Measurements from ENCODE around the gene POLE.
"Not testable (repeated sequence)": the region's sequence is repeated elsewhere in the genome, so short reads cannot be mapped to it uniquely, and the experiment has no call there.

POLE gene

GRCh38 chr12:132610866-132611602 is 76.1 kb downstream of the POLE start:
- DNase-seq = no peak

DNA sequence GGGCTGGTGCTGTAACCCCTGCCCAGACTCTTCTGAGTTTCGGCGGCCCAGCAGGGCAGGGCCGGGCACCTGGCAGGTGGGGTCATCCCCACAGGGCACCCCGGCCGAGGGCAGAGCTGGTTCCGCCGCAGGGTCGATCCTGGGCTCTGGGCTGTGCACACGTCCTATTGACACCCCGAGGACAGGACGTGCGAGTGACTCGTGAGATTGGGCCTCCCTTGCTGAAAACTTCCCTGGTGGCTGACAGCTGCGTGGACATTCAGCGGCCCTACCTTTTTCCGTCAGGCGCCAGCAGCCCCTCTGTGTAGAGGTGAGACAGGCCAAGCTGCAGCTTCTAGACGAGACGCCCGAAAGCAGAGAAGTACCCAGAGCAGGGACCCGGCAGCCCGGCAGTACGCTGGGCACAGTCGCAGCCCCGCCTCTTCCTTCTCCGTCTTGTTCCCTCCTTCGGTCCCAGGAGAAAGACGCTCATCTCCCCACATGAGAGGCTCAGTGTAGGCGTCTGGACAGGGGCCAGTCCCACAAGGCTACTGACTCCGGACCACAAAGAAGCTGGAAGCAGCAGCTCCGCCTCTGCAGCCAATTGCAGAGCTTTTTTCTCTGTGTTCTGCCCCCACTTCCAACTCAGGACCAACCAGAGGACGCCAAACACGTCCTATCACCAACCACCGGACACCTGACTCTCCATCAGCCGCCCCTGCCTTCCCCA is 76.9 kb downstream of the POLE start, which contains the start of gene LRCOL1:
TSS of gene LRCOL1 (minus strand) at position 532 of the 709 bp plus-strand sequence. CDS start 4,331 bp downstream, outside the sequence.
- peak; percentile 62 for DNase-seq

- DNase-seq = no peak
These were observed 78.6 kb downstream of the POLE start for GRCh38 chr12:132608231-132609171.

- no peak for DNase-seq
These were observed 80.2 kb downstream of the POLE start for GRCh38 chr12:132606927-132607326.

- DNase-seq = no peak
These were observed 80.7 kb downstream of the POLE start for GRCh38 chr12:132606466-132606865.

DNA sequence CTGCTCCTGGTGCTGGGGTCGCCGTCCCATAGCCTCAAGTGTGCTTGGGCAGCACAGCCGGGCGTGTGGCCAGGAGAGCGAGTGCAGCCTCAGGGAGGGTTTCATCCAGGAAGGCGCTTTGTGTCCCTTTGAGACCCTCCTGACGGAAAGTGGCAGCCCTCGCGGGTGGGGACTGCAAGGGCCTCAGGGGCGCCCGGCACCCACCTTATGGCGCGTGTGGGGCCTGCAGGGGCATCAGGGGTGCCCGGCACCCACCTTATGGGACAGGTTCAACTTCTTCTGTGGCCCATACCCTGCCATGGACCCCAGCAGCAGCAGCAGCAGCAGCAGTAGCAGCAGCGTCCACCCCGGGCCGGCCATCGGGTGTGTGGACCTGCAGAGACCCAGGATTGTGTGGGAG is 81.2 kb downstream of the POLE start:
- no peak for DNase-seq

- no peak for DNase-seq
These were observed 82.3 kb downstream of the POLE start for GRCh38 chr12:132604668-132605441.

- no peak for DNase-seq
These were observed 83.0 kb downstream of the POLE start for GRCh38 chr12:132604151-132604618.

- peak; percentile 45 for DNase-seq
These were observed 83.6 kb downstream of the POLE start for GRCh38 chr12:132603240-132604150.

- DNase-seq = peak; percentile 67
These were observed 84.4 kb downstream of the POLE start for GRCh38 chr12:132602572-132603239.

- DNase-seq = no peak
These were observed 85.8 kb downstream of the POLE start for GRCh38 chr12:132601171-132601883.

- DNase-seq = peak; percentile 87
These were observed 86.8 kb downstream of the POLE start for GRCh38 chr12:132600048-132601032.

DNA sequence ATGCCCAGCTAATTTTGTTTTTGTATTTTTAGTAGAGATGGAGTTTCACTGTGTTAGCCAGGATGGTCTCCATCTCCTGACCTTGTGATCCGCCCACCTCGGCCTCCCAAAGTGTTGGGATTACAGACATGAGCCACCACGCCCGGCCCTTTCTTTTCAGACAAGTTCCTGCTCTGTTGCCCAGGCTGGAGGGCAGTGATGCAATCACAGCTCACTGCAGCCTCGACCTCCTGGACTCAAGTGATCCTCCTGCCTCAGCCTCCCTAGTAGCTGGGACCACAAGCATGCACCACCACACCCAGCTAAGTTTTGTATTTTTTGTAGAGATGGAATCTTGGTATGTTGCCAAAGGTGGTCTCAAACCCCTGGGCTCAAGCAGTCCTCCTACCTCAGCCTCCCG is 87.6 kb downstream of the POLE start:
- DNase-seq = not testable (repeated sequence)

- DNase-seq = peak; percentile 43
These were observed 89.5 kb downstream of the POLE start for GRCh38 chr12:132597333-132598316.

GRCh38 chr12:132596016-132596415 is 91.1 kb downstream of the POLE start:
- no peak for DNase-seq

GRCh38 chr12:132595183-132595582 is 92.0 kb downstream of the POLE start:
- no peak for DNase-seq

DNA sequence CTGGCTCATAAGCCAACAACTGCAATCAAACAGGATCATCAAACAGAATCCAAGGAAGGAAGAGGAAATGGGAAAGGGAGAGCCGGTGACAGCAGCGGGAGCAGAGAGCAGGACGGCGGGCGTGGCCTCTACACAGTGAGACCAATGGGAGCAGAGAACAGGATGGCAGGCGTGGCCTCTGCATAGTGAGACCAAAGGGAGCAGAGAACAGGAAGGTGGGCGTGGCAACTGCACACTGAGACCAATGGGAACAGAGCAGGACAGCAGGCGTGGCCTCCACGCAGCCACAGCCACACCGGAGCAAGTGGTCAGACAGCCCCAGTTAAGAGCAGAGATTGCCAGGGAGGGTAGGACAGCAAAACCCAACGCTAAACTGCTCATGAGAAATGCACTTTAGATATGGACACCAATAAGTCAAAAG is 93.2 kb downstream of the POLE start:
- peak; percentile 85 for DNase-seq
